Germinal center (tissue), 1 donor: Measurements from ENCODE around the gene SRMS.
A peak's percentile ranks its signal among the peaks of the same experiment; 100 is the strongest.

ENCODE experiments used
- DNase-seq: peaks from one replicate; pipeline ENCODE4 v3.0.0; 2012; ENCODE audit warnings: mixed read lengths, low spot score

SRMS gene

DNA sequence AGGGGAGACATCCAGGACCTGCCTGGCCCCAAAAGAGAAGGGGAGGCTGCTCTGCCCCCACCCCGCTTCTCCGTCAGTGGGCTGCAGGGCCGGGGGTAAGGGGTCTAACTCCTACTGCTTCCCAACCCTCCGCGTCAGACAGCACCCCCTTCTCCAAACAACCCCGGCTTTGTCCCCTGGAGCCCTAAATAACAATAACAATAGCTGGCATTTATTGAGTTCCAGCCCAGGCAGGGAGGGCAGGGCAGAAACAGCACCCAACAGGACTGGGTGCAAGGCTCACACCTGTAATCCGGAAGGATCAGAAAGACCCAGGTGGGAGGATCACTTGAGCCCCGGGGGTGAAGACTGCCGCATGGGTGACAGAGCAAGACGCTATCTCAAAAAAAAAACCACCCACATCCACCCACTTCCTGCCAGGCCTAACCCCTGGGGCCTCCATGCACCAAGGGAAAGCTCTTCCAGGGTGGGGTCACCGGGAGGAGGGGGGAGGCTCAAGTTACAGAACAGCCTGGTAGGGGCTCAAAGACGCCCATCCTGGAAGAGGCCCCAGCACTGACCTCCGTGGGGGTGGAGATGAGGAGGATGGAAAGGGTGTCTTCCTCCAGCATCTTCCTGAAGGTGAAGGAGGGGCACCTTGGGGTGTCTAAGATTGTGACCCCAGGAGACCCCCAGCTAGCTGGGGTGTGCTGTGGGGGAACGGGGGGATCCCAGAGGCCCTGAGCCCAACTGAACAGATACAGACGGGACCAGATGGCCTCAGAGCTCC lies 5.1 kb upstream of the SRMS start:
- DNase-seq, result peak; percentile 57

DNA sequence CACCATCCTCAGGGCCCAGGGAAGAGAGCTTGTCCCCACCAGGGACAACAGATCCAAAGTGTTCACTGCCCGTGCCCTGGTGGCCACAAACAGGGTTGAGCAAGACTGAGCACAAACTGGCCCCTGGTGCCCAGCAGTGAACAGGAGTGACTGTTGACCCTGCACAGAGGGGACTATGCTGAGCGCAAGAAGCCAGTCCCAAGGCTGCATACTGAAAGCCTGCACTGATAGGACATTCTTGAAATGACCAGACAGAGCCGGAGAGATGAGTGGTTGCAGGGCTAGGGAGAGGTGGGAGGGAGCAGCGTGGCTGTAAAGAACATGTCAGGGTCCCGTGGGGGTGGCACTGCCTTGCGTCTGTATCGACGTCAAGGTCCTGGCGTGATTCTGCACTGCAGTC lies 3.5 kb upstream of the SRMS start:
- no peak for DNase-seq

DNA sequence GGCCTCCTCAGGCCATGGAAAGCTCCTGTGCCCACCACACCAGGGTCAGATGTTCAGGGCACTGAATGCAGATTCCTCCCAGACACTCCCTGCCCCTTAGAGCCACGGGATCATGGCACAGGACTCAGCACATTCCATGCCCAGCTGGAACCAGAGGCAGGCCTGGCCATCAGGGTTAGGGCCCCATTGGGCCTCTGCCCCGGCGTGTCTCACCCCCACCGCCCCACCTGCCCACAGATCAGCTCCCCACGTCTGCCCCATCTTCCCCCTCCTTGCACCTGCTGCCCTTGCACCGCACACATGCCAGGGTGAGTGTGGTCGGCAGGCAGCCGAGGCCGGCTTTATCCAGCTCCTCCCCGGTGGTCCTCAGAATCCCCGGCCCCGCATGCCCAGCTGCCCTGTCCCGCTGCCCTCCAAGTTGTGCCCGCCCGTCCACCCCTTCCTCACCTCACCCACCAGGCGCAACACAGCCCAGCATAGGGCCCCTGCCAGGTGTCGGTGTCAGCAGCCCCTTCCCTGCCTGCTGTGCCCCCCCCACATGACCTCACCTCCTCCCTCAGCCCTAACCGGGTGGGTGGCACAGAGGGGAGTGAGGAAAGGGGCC lies 2.2 kb upstream of the SRMS start:
- DNase-seq, result no peak

DNA sequence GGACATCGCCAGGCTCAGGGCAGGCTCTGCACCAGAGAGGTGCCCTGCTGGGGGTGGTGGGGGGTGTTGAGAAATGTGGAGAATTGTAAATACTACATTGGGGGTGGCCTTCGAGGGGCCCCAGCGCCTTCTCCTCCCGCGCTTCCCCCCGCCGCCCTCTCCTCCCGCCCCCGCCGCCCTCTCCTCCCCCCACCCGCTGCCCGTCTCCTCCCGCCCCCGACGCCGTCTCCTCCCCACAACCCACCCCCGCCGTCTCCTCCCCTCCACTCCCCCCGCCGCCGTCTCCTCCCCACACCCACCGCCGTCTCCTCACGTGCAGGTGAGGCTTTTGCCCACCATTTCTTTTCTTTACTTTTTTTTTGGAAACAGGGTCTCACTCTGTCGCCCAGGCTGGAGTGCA lies 1.5 kb upstream of the SRMS start:
- DNase-seq, result no peak

DNA sequence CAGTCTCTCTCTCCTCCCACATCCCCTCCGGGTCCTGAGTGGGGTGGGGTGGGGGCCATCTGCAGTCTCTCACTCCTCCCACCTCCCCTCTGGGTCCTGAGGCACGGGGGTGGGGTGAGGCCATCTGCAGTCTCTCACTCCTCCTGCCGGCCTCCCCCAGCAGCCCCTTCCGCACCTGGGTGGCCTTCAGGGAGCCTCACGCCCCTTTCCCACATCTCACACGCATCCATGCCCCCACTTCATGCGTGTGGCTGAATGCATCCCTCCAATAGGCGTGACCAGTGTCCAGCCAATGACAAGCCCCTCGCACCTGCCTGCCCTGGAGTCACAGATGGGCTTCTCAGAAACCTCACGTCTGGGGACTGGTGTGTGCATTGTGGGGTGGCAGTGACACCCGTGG lies 993 bp upstream of the SRMS start:
- no peak for DNase-seq

DNA sequence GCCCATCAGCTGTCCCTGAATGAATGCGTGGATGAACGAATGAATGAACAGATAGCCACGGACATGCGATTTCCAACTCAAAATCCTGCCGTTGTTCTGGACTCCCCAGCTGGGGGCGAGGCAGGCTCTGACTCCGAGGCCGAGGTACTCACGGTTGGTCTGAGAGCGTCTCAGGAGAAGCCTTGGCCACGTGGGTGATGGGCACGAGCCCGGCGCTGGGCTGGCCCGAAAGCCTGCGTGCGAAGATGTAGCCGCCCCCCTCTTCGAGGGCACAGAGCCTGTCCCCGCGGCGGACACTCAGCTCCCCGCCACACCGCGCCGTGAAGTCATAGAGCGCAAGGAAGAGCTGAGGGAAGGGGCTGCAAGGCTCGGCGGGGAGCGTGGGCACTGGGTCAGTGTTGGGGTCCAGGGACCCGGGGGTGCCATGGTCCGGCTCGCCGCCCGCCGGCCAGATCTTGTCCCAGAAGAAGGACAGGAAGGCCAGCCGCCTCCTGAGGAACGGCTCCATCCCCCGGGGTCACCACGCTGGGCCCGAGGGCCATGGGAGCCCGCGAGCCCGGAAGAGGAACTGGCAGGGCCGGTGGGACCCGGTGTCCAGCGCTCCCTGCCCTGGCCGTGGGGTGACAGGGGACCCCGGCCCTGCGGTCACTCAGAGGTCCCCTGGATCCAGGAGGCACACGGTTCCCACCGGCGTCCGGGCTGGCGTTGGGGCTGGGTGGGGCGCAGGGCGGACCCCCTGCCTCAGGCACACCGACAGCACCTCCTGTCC lies 409 bp downstream of the SRMS start:
- no peak for DNase-seq

DNA sequence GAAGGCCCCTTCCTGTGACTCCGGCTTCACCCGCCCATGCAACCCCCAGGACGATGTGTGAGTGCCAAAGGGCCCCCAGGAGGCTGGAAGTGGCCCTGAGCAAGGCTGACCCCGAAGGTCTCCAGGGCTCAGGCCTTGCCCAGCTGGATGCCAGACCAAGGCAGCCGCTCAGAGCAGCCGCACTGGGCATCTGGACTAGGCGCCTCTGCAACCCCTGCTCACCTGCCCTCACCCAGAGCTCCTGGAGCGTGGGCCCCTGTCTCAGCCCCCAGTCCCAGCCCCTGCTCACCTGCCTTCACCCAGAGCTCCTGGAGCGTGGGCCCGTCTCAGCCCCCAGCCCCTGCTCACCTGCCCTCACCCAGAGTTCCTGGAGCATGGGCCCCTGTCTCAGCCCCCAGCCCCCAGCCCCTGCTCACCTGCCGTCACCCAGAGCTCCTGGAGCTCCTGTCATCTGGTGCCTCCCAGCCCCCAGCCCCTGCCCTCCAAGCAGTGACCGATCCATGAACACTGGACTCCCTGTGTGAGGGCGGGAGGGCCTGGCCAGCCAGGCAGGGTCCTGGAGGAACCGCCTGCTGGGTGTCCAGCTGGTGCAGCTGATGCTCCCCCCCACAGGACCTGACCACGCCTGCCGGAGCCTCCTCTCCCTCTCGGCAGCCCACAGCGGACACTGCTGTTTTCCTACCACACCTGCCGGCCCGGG lies 1.1 kb downstream of the SRMS start:
- DNase-seq, result no peak

DNA sequence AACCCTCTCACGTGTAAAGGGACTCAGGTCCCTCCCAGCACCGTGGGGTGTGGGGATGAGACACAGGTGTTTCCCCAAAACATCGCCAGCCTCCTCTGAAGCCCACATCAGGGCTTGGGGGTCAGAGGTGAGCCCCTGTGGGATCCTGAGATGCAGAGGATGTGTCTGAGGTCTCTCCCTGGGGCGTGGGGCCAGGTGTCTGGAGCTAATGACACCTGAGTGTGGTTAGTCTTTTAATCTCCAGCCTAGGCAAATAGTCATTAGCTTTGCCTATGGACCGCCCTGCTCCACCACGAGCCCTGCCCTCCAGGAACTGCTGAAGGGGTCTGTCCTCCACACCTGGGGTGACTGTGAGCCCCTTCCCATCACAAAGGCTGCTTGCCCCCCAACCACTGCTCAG lies 1.7 kb downstream of the SRMS start:
- DNase-seq, result peak; percentile 47

DNA sequence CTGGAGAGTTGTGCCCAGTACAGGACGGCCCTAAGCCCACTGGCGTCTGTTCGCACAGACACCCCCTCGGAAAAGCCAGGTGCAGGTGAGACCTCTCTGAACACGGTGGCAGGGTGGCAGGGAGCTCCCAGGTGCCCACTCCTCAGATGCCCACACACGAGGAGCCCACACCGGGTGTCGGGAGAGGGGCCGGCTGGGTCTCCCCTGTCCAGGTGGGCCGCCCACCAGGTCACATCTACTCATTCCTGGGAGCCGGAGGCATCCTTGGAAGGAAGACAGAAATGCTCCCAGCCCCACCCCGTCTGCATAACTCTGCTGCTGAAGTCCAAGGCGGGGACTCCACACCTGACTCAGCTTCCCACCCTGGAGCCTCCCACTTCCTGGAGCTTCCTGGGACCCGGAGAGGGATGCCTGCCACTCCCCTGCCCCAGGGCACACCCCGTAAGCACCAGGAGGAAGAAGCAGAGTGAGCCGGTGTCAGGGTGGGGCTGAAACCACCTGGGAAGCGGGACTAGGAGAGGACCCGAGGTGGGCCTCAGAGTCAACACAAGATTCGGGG lies 2.5 kb downstream of the SRMS start:
- no peak for DNase-seq

DNA sequence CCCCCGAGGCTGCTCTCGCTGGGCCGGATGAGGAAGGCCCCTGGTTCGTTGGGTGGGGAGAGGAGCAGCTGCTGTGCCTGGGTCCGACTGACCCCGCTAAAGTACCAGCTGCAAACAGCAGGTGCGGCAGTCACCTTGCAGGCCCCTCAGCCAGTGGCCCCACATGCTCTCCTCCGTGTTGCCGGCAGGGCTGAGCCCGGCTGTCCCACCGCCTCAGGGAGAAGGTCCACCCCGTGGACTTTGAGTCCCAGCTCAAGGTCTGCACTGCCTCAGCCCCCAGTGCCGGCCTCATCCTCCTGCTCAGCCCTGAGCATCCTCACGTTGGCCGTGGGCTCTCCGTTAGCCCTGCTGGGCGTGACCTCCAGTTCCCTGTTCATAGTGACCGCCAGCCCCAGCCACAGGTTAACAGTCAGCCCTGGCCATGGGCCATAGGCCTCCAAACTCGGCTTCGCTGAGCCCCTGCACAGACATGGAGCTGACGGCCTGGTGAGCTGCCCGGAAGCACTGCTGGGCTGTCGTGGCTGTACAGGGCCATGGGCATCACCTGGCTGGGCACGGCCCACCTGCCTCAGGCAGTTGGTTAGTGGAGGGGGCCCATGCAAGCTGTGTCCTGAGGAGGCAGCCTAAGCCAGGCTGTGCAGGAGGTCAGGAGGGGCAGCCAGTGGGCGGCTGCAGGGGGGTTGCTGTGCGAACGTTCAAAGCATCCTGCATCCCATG lies 3.1 kb downstream of the SRMS start:
- no peak for DNase-seq

DNA sequence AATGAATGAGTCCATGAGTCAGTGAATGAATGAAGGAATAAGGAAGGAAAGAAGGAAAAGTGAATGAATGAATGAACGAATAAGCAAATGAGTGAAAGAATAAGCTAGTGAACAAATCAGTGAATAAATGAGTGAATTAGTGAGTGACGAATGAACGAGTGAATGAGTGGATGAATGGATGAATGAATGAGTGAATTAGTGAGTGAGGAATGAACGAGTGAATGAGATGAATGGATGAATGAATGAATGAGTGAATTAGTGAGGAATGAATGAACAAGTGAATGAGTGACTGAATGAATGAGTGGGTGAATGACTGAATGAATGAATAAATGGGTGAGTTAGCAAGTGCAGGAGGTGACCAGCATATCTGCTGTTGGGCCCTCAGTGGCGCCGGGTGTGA lies 3.8 kb downstream of the SRMS start:
- DNase-seq, result no peak

DNA sequence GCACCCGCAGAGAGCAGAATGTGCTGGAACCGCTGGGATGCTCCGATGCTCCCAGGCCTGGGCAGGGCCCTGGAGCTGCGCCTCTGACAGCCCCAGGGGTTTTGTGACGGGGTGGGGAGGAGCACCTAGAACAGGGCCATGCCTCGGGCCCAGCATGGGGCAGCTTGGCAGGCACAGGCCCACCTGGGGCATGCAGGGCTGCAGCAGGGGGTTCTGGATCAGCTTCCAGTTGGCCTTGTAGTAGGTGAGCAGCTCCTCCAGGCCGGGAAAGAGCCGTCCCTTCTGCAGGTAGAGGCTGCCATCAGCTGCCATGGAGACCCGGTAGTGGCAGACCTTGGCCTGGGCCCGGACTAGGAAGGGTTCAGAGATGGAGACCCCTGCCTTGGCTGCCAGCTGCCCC lies 4.4 kb downstream of the SRMS start:
- no peak for DNase-seq

DNA sequence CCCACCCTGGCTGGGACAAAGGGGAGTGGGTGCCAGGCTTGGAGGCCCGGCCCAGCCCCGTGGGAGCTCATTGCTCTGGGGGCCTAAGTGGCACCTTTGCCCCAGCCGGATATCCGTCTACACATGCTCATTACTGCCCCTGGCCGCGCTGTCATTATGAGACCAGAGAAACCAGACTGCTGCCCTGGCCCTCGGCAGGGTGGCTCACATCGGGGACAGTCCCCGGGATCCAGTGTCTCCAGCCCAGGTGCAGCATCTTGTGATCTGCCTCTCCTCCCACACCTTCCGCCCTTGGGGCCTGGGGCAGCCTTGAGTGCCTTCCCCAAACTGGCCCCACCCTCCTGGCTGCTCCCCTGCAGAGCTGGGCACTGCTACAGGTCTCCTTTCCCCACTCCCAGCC lies 4.9 kb downstream of the SRMS start:
- DNase-seq, result peak; percentile 76

DNA sequence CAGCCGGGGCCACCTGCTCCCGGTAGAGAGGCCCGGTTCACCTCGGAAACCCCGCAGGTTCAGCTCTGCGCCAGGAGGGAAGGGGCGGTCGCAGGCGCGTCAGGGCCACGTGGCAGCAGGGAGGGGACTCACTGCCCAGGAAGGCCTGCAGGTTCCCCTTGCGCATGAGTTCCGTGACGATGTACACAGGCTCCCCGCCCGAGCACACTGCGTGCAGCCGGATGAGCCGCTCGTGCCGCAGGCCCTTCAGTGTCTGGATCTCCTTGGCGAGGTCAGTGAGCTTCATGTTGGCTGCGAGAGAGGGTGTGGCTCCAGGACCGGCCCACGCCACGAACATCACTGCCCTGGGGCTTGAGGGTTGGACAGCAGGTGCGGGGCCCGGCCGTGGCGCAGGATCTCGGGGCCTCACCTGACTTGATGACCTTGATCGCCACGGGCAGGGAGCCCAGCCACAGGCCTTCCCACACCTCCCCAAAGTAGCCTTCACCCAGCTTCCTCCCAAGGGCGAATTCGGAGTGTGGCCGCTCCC lies 5.5 kb downstream of the SRMS start:
- DNase-seq, result peak; percentile 36

DNA sequence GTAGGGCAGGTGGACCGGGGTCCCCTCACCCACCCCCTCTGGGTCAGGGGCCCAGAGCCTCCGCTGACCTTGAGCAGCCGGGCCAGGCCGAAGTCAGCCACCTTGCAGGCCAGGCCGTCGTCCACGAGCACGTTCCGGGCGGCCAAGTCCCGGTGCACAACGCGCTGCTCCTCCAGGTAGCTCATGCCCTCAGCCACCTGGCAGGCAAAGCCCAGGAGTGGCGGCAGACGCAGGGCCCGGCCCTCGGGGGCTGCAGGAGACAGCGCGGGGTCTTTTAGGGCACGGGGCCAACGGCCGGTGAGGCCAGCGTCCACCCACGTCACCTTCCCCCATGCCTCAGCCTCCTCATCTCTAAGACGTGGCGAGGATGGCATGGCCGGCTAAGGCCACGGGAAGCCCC lies 6.2 kb downstream of the SRMS start:
- DNase-seq, result no peak

DNA sequence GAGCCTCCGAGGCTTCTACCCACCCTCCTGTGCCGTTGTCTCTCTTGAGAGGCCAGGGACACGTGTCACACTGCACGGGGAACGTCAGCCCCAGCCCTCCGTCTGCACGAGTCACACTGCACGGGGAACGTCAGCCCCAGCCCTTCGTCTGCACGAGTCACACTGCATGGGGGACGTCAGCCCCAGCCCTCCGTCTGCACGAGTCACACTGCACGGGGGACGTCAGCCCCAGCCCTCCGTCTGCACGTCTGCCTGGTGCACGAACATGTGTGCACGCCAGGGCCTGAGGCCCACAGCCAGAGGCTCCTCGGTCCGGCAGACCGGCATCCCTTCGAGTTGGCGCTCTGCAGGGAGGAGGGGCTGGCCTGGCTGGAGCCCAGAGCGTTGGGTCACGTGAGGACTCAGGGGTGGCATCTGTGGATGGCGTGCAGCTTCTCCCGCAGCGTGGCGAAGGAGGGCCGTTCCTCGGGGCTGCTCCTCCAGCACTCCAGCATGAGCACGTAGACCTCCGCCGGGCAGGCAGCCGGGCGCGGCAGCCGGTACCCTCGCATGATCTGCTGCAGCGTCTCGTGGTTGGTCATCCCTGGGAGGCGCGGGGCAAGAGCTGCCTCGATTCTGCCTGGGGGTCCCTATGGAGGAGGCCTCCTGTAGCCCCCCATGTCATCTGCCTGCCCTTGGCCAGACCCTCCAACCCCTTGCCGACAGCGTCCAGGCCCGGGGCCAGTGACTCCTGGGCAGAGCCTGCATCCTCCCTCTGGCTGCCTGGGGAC lies 6.9 kb downstream of the SRMS start:
- no peak for DNase-seq

DNA sequence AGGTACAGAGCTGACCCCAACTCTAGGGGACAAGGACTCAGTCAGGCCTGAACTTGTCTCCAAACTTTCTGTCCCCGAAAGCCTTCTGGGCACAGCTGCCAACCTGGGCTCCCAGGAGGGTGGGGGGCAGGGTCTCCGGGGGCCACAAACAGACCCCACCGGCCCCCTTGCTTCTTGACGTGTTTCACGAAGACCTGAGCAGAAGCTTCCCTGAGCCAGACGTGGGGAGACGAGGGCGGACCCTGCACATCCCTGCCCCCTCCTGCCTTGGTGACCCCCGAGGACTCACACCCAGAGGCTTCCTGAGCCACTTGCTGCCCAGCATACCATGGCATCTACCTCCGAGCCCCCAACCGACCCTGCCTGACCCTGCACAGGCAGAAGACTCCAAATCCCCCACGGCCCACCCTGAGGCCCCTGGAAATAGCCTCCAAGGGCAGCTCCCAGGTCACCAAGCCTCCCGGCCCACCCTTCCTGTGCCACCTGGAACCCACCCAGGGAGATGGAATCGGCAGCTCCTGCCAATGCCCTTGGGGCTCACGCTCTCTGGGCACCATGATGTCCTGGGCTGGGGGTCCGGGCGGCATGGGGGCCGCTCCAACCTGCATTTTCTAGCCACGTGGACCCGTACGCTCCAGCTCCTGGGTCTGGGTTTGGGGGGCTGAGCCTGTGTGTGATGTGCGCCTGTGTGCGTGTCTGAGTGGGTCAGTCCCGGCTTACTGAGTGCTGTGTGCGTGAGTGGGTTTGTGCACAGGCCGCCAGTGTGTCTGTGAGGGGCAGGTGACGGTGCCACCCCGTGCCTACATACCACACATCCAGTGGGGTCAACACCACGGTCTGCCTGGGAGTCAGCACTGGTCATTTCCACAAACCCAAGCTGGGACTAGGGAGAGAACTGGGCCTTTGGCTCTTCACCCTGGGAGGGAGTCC lies 7.8 kb downstream of the SRMS start:
- DNase-seq, result no peak

DNA sequence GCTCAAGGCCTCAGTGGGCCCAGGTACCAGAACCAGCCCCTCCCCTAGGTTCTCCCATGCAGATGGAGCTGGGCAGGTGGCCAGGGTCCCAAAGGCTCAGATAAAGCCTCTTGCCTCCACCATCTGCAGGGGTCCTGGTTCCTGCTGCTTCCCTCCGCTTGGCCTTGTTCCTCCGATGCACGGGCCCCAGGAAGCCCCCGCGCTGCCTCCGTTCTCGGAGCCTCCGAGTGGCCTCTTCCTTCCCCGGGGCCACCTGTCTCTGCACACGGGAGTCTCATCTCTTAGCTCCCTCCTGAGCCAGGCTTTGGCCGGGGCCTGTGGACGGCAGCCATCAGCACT lies 8.5 kb downstream of the SRMS start:
- no peak for DNase-seq

DNA sequence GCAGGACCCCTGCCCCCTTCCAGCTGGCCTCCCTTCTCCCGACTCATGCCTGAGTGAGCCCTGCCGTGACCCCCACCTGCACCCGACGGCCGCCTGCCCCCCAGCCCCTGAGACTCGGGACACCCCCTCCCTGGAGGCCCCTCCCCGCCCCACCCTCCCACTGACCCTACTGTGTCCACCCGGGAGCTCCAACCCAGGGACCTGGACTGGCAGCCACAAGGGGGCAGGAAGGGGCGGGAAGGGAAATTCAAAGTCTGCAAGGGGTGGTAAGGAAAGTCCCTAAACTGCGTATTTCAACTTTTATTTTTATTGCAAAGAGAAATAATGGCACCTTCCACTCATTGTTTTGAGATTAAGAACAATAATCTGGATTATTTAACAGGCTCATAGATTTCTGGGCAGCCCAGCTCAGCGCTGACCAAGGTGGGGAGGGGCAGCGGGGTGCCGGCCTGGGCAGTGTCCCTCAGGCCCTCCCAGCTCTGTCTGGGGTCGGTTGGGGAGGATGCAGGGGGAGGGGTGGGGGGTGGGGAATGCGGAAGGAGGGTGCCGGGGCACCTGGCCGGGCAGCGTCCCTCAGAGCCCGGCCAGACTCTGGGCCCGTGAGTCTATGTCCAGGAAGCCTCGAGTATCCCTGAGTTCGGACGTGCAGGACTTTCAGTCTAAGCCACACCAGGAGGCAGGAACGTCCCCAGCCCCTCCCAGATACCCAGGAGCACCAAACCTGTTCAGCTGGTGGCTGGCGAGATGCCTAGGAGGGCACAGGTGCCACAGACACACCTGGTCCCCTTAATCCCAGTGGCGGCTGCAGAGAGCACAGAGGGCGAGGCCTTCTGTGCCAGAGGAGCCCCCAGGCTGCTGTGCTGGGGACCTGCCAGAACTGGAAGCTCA lies 9.1 kb downstream of the SRMS start:
- DNase-seq, result no peak
